Astrocyte (in vitro differentiated cells and primary cell): Measurements from ENCODE around the gene UCHL5. TPM values are rescaled to one million over a fixed set of nuclear protein-coding genes. Genes with fewer than 3 reads are reported as not detected.

Experiments used
- DNase-seq: peaks from one replicate; pipeline ENCODE4 v3.0.0-alpha.2; 2010; ENCODE audit warnings: low read depth
- FAIRE-seq: peaks from 2 replicates; lab custom pipeline; 2011; peaks lifted over from hg19 to GRCh38; lab: Jason Lieb, UNC
- H2AFZ ChIP-seq: 2 replicates; pipeline ENCODE4 v1.6.0; 2012; ENCODE audit warnings: low read depth, low read length, inconsistent platforms
- H3K27ac ChIP-seq: 2 replicates; pipeline ENCODE4 v1.5.1; 2011; ENCODE audit warnings: low read depth, low read length, inconsistent platforms
- H3K27me3 ChIP-seq: 2 replicates; pipeline ENCODE4 v1.6.0; 2011; ENCODE audit warnings: low read length, inconsistent platforms; ENCODE audit not compliant: insufficient read depth
- H3K36me3 ChIP-seq: 2 replicates; pipeline ENCODE4 v1.5.1; 2011; ENCODE audit warnings: low read length, inconsistent platforms; ENCODE audit not compliant: insufficient read depth
- H3K4me1 ChIP-seq: 2 replicates; pipeline ENCODE4 v1.5.1; 2011; ENCODE audit warnings: low read length, inconsistent platforms; ENCODE audit not compliant: insufficient read depth
- H3K4me2 ChIP-seq: 2 replicates; pipeline ENCODE4 v1.6.0; 2012; ENCODE audit warnings: low read length, inconsistent platforms
- H3K4me3 ChIP-seq: 2 replicates; pipeline ENCODE4 v1.5.1; 2011; ENCODE audit warnings: low read depth, mild to moderate bottlenecking, low read length, inconsistent platforms; ENCODE audit not compliant: insufficient read depth
- H3K79me2 ChIP-seq: 2 replicates; pipeline ENCODE4 v1.6.0; 2012; ENCODE audit warnings: mild to moderate bottlenecking, low read length, inconsistent platforms; ENCODE audit not compliant: insufficient read depth
- H3K9ac ChIP-seq: 2 replicates; pipeline ENCODE4 v1.6.0; 2012; ENCODE audit warnings: mild to moderate bottlenecking, low read length, inconsistent platforms
- H3K9me3 ChIP-seq: 2 replicates; pipeline ENCODE4 v1.5.1; 2012; ENCODE audit warnings: low read depth, mild to moderate bottlenecking, low read length, inconsistent platforms; ENCODE audit not compliant: insufficient read depth
- H4K20me1 ChIP-seq: 2 replicates; pipeline ENCODE4 v1.6.0; 2012; ENCODE audit warnings: low read length, inconsistent platforms; ENCODE audit not compliant: insufficient read depth
- H3K27ac Mint-ChIP-seq: one replicate; pipeline ENCODE4 v1.8.0; 2021; ENCODE audit warnings: mild to moderate bottlenecking, mixed read lengths; ENCODE audit not compliant: unreplicated experiment
- H3K27me3 Mint-ChIP-seq: one replicate; pipeline ENCODE4 v1.8.0; 2021; ENCODE audit warnings: low read depth, mixed read lengths; ENCODE audit not compliant: unreplicated experiment
- H3K36me3 Mint-ChIP-seq: one replicate; pipeline ENCODE4 v1.8.0; 2021; ENCODE audit warnings: low read depth, mixed read lengths; ENCODE audit not compliant: unreplicated experiment
- H3K4me1 Mint-ChIP-seq: one replicate; pipeline ENCODE4 v1.8.0; 2021; ENCODE audit warnings: low read depth, mixed read lengths; ENCODE audit not compliant: unreplicated experiment
- H3K4me3 Mint-ChIP-seq: one replicate; pipeline ENCODE4 v1.8.0; 2021; ENCODE audit warnings: mild to moderate bottlenecking, moderate library complexity, mixed read lengths; ENCODE audit not compliant: unreplicated experiment
- H3K9me3 Mint-ChIP-seq: one replicate; pipeline ENCODE4 v1.8.0; 2021; ENCODE audit warnings: mild to moderate bottlenecking, mixed read lengths; ENCODE audit not compliant: unreplicated experiment
- CTCF ChIP-seq: IDR thresholded peaks from 2 replicates; pipeline ENCODE4 v1.5.1; 2011; ENCODE audit warnings: low read depth, mild to moderate bottlenecking, inconsistent platforms, low read length, moderate library complexity; ENCODE audit not compliant: insufficient read depth
- EZH2 ChIP-seq: IDR thresholded peaks from 2 replicates; pipeline ENCODE4 v1.6.1; 2012; ENCODE audit warnings: mild to moderate bottlenecking, low read length, inconsistent platforms; ENCODE audit not compliant: insufficient read depth
- total RNA-seq: library from RNA; stranded (reverse); gene quantifications from 2 replicates; pipeline ENCODE4 v1.2.1, GENCODE V29; 2021

The UCHL5 gene
- total RNA-seq, 1 donor from 2014 or later = 33.3 TPM

GRCh38 chr1:193103759-193104501 lies 44.8 kb upstream of the UCHL5 start:
- no peaks in the 10 kb centered on the region for H3K9me3 ChIP-seq
- peak overlapping the region; percentile 91 for H3K4me3 Mint-ChIP-seq
- peaks cover 7% of the 10 kb centered on the region for H4K20me1 ChIP-seq
- H3K36me3 Mint-ChIP-seq = peaks cover 2% of the 10 kb centered on the region
- peaks cover 7% of the 10 kb centered on the region for H3K4me1 ChIP-seq
- H3K9me3 Mint-ChIP-seq = no peaks in the 10 kb centered on the region
- peak overlapping the region; percentile 93 for H3K4me3 ChIP-seq
- peak overlapping the region; percentile 78 for H3K27ac Mint-ChIP-seq
- no peak for DNase-seq
- peak overlapping the region; percentile 90 for H3K27ac ChIP-seq
- no peak for FAIRE-seq
- peaks cover 11% of the 10 kb centered on the region for H3K4me1 Mint-ChIP-seq
- peaks cover 13% of the 10 kb centered on the region for H3K36me3 ChIP-seq
- H3K27me3 ChIP-seq = no peaks in the 10 kb centered on the region
- no peak for TF ChIP-seq EZH2
- no peak for TF ChIP-seq CTCF
- peak overlapping the region; percentile 90 for H3K9ac ChIP-seq
- peak overlapping the region; percentile 90 for H3K4me2 ChIP-seq
- peaks cover 35% of the 10 kb centered on the region for H3K79me2 ChIP-seq
- H3K27me3 Mint-ChIP-seq = no peaks in the 10 kb centered on the region
- peak overlapping the region; percentile 61 for H2AFZ ChIP-seq

- Mint-ChIP-seq H3K27ac (peak overlapping the region; percentile 80), H3K9me3 (no peaks in the 10 kb centered on the region), H3K4me1 (peaks cover 11% of the 10 kb centered on the region), H3K36me3 (peaks cover 2% of the 10 kb centered on the region), H3K27me3 (no peaks in the 10 kb centered on the region), H3K4me3 (no peak overlapping the region)
- no peak overlapping the region for H3K9ac ChIP-seq
- no peak overlapping the region for H3K4me3 ChIP-seq
- H3K4me2 ChIP-seq = no peak overlapping the region
- H3K79me2 ChIP-seq = peaks cover 35% of the 10 kb centered on the region
- peaks cover 14% of the 10 kb centered on the region for H3K36me3 ChIP-seq
- H2AFZ ChIP-seq = no peak overlapping the region
- H4K20me1 ChIP-seq = peaks cover 7% of the 10 kb centered on the region
- H3K27ac ChIP-seq = no peak overlapping the region
- no peaks in the 10 kb centered on the region for H3K9me3 ChIP-seq
- H3K27me3 ChIP-seq = no peaks in the 10 kb centered on the region
- FAIRE-seq (no peak), DNase-seq (no peak)
- peaks cover 7% of the 10 kb centered on the region for H3K4me1 ChIP-seq
- TF ChIP-seq EZH2 = no peak
- TF ChIP-seq CTCF = no peak
These were observed 43.5 kb upstream of the UCHL5 start for GRCh38 chr1:193102662-193103061.

- no peak overlapping the region for H3K27ac ChIP-seq
- DNase-seq (no peak), FAIRE-seq (no peak)
- no peaks in the 10 kb centered on the region for H3K79me2 ChIP-seq
- peaks cover 6% of the 10 kb centered on the region for H3K36me3 ChIP-seq
- Mint-ChIP-seq H3K27me3 (no peaks in the 10 kb centered on the region), H3K4me1 (no peaks in the 10 kb centered on the region), H3K27ac (no peak overlapping the region), H3K4me3 (no peak overlapping the region), H3K36me3 (no peaks in the 10 kb centered on the region), H3K9me3 (no peaks in the 10 kb centered on the region)
- no peak overlapping the region for H3K4me2 ChIP-seq
- H3K9me3 ChIP-seq = no peaks in the 10 kb centered on the region
- H3K4me1 ChIP-seq = no peaks in the 10 kb centered on the region
- H3K9ac ChIP-seq = no peak overlapping the region
- no peak overlapping the region for H2AFZ ChIP-seq
- H4K20me1 ChIP-seq = no peaks in the 10 kb centered on the region
- H3K27me3 ChIP-seq = no peaks in the 10 kb centered on the region
- TF ChIP-seq CTCF (no peak), EZH2 (no peak)
- no peak overlapping the region for H3K4me3 ChIP-seq
These were observed 35.0 kb upstream of the UCHL5 start for GRCh38 chr1:193094112-193094511.
